ENCODE measurements around the gene VPS37B.

VPS37B gene

DNA sequence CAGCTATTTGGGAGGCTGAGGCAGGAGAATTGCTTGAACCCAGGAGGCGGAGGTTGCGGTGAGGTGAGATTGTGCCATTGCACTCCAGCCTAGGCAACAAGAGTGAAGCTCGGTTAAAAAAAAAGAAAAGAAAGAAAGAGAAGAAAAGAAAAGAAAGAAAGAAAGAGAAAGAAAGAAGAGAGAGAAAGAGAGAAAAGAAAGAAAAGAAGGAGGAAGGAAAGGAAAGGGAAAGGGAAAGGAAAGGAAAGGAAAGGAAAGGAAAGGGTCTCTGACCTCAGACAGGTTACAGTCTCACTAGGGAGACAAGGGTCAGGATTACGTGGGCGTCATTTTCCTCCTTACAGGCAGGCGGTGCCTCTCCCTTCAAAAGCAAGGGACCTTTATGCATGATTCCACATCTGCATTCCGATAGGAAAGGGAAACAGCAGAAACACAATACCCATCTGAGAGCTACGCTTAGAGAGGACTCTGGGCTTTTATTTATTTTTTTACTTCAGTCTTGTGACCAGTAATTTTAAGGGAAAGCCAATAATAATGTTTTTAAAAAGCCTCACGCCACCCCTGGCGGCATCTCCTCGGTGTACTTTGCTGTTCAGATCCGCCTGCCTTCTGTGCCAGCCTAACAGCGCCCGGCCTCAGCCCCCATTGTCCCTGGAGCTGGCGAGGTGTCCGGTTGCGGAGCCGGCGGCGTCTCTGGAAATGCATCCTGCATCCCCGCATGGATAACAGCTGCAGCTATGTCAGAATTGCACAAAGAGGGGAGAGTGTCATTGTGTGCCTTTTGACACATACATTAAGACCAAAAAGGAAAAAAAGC is 61.6 kb downstream of the VPS37B start:
- TF ChIP-seq, protein P1, sequence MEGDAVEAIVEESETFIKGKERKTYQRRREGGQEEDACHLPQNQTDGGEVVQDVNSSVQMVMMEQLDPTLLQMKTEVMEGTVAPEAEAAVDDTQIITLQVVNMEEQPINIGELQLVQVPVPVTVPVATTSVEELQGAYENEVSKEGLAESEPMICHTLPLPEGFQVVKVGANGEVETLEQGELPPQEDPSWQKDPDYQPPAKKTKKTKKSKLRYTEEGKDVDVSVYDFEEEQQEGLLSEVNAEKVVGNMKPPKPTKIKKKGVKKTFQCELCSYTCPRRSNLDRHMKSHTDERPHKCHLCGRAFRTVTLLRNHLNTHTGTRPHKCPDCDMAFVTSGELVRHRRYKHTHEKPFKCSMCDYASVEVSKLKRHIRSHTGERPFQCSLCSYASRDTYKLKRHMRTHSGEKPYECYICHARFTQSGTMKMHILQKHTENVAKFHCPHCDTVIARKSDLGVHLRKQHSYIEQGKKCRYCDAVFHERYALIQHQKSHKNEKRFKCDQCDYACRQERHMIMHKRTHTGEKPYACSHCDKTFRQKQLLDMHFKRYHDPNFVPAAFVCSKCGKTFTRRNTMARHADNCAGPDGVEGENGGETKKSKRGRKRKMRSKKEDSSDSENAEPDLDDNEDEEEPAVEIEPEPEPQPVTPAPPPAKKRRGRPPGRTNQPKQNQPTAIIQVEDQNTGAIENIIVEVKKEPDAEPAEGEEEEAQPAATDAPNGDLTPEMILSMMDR (IDR thresholded peaks at IDR 0.05; ENCODE audit: low read depth, low read length), result no peak; the same call in 1 of the 2 replicates
- DNase-seq (ENCODE audit: extremely low read depth, low read depth), result no peak

- TF ChIP-seq, protein P1 (IDR thresholded peaks at IDR 0.05; ENCODE audit: low read depth, low read length), result no peak
- DNase-seq (ENCODE audit: extremely low read depth, low read depth), result no peak
Measured at GRCh38 chr12:122830517-122831214, 65.3 kb downstream of the VPS37B start.

- TF ChIP-seq, protein P1 (IDR thresholded peaks at IDR 0.05; ENCODE audit: low read depth, low read length), result no peak
- no peak for DNase-seq (ENCODE audit: extremely low read depth, low read depth)
Measured at GRCh38 chr12:122827258-122827657, 68.7 kb downstream of the VPS37B start.

DNA sequence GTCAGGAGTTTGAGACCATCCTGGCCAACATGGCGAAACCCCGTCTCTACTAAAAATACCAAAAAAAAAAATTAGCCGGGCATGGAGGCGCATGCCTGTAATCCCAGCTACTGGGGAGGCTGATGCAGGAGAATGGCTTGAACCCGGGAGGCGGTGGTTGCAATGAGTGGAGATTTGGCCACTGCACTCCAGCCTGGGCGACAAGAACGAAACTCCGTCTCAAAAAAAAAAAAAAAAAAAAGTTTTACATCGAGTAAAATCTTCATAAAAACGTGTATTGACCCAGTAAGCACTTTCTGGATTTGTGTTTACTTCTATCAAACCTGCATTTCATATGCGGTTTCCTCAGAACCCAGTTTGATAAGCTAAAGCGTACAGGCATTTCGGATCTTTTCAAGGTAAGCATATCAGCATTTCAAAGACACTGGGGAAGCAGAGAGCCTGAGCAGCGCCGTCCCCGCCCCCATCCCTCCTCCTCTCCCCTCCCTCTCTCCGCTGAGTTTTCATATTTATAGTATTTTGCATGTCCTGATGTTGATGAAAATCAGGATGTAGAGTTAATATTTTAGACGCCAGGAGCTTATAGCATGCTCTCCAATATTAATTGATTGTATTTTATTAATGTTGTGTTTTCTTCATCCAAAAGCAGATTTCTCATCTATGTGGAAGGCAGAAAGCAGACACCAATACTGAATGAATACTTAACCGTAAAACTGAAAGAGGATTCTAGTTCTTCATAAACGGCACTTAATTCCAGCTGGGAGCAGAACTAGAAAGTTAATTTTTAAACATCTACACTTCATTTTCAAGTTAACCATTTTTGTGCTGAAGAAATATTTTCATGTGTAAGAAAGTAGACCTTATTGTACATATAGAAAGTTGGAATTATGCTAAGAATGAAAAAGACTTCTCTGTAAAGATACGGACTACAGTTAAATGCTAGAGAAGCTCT is 69.9 kb downstream of the VPS37B start:
- no peak for DNase-seq (ENCODE audit: extremely low read depth, low read depth)
- TF ChIP-seq, protein P1 (IDR thresholded peaks at IDR 0.05; ENCODE audit: low read depth, low read length), result no peak

- TF ChIP-seq, protein P1 (IDR thresholded peaks at IDR 0.05; ENCODE audit: low read depth, low read length), result no peak
- no peak for DNase-seq (ENCODE audit: extremely low read depth, low read depth)
Measured at GRCh38 chr12:122823429-122823828, 72.5 kb downstream of the VPS37B start.

- no peak for DNase-seq (ENCODE audit: extremely low read depth, low read depth)
- TF ChIP-seq, protein P1 (IDR thresholded peaks at IDR 0.05; ENCODE audit: low read depth, low read length), result no peak
Measured at GRCh38 chr12:122820838-122821271, 75.1 kb downstream of the VPS37B start.

Measured in AG09319 (cell line).